ELR (cell line): ENCODE measurements around the gene C1GALT1.
"Not testable (repeated sequence)": the region's sequence is repeated elsewhere in the genome, so short reads cannot be mapped to it uniquely, and the experiment has no call there.

ENCODE experiments used
- DNase-seq: peaks from one replicate; pipeline ENCODE4 v3.0.0-alpha.2; 2015; ENCODE audit warnings: low read depth

Gene C1GALT1

GRCh38 chr7:7182156-7183060 is at the start of gene C1GALT1:
TSS of gene C1GALT1 (plus strand) at chr7:7182544. CDS start at chr7:7234320, 51,776 bp downstream.
- DNase-seq = peak; percentile 98

GRCh38 chr7:7134046-7134445 is 48.3 kb upstream of the C1GALT1 start:
- DNase-seq = no peak

GRCh38 chr7:7135074-7135473 is 47.3 kb upstream of the C1GALT1 start:
- DNase-seq = no peak

GRCh38 chr7:7135924-7136323 is 46.4 kb upstream of the C1GALT1 start:
- not testable (repeated sequence) for DNase-seq

GRCh38 chr7:7136466-7137381 is 45.6 kb upstream of the C1GALT1 start:
- no peak for DNase-seq

- no peak for DNase-seq
Observed at GRCh38 chr7:7138897-7139296, 43.4 kb upstream of the C1GALT1 start.

- not testable (repeated sequence) for DNase-seq
Observed at GRCh38 chr7:7143404-7143803, 38.9 kb upstream of the C1GALT1 start.

- DNase-seq = not testable (repeated sequence)
Observed at GRCh38 chr7:7145151-7145550, 37.2 kb upstream of the C1GALT1 start.

- no peak for DNase-seq
Observed at GRCh38 chr7:7146837-7147236, 35.5 kb upstream of the C1GALT1 start.

GRCh38 chr7:7148798-7149481 is 33.4 kb upstream of the C1GALT1 start:
- no peak for DNase-seq

- no peak for DNase-seq
Observed at GRCh38 chr7:7151285-7151684, 31.1 kb upstream of the C1GALT1 start.

GRCh38 chr7:7151865-7152264 is 30.5 kb upstream of the C1GALT1 start:
- no peak for DNase-seq

- DNase-seq = no peak
Observed at GRCh38 chr7:7152315-7152714, 30.0 kb upstream of the C1GALT1 start.

GRCh38 chr7:7154355-7154754 is 28.0 kb upstream of the C1GALT1 start:
- DNase-seq = not testable (repeated sequence)

GRCh38 chr7:7156663-7157062 is 25.7 kb upstream of the C1GALT1 start:
- no peak for DNase-seq

GRCh38 chr7:7157177-7157886 is 25.0 kb upstream of the C1GALT1 start:
- DNase-seq = peak; percentile 79

- peak; percentile 84 for DNase-seq
Observed at GRCh38 chr7:7157887-7158271, 24.5 kb upstream of the C1GALT1 start.

GRCh38 chr7:7159063-7159658 is 23.2 kb upstream of the C1GALT1 start:
- no peak for DNase-seq

- no peak for DNase-seq
Observed at GRCh38 chr7:7164591-7164990, 17.8 kb upstream of the C1GALT1 start.

GRCh38 chr7:7165372-7165771 is 17.0 kb upstream of the C1GALT1 start:
- no peak for DNase-seq

- no peak for DNase-seq
Observed at GRCh38 chr7:7166318-7166717, 16.0 kb upstream of the C1GALT1 start.
